Astrocyte of the spinal cord (primary cell): ENCODE data around the gene CDH10.

Experiments used
- DNase-seq: peaks from one replicate; pipeline ENCODE4 v3.0.0; 2011; ENCODE audit warnings: low read depth, low spot score
- H3K4me3 ChIP-seq: 2 replicates; pipeline ENCODE4 v1.5.1; 2011; ENCODE audit warnings: low read depth, mild to moderate bottlenecking, low read length, moderate library complexity
- CTCF ChIP-seq: IDR thresholded peaks from 2 replicates; pipeline ENCODE4 v1.5.1; 2012; ENCODE audit warnings: low read depth, mild to moderate bottlenecking, low read length, inconsistent platforms
- in situ Hi-C: cut with HindIII; loops from 2 replicates; pipeline ENCODE4 v1.10.0; 2017; ENCODE audit warnings: low sequenced_read_pairs

CDH10 gene

GRCh38 chr5:24505258-24505657, 139.5 kb downstream of the CDH10 start:
- DNase-seq = no peak
- TF ChIP-seq CTCF = no peak
- H3K4me3 ChIP-seq = no peak overlapping the region
- in situ Hi-C loops = no loop called here

GRCh38 chr5:24497591-24498157, 147.1 kb downstream of the CDH10 start:
- no peak for DNase-seq
- no peak overlapping the region for H3K4me3 ChIP-seq
- TF ChIP-seq CTCF = no peak
- in situ Hi-C loops = no loop called here

- in situ Hi-C loops = no loop called here
- no peak for TF ChIP-seq CTCF
- H3K4me3 ChIP-seq = no peak overlapping the region
- DNase-seq = no peak
Measured at GRCh38 chr5:24497145-24497544, 147.6 kb downstream of the CDH10 start.

- H3K4me3 ChIP-seq = no peak overlapping the region
- DNase-seq = no peak
- in situ Hi-C loops = no loop called here
- TF ChIP-seq CTCF = no peak
Measured at GRCh38 chr5:24496268-24496667, 148.5 kb downstream of the CDH10 start.

GRCh38 chr5:24492229-24492628, 152.5 kb downstream of the CDH10 start:
- in situ Hi-C loops = no loop called here
- H3K4me3 ChIP-seq = no peak overlapping the region
- TF ChIP-seq CTCF = no peak
- DNase-seq = no peak

- no peak for TF ChIP-seq CTCF
- H3K4me3 ChIP-seq = no peak overlapping the region
- in situ Hi-C loops = no loop called here
- DNase-seq = no peak
Measured at GRCh38 chr5:24491490-24491889, 153.3 kb downstream of the CDH10 start.
